DND-41 (cell line): ENCODE measurements around the gene TCIRG1.

Source experiments
- ATAC-seq: fragments of 200-7000 bp; cut with Tn5 transposase; 3 replicates; pipeline ENCODE4 v1.9.1; 2021; ENCODE audit warnings: low read depth; ENCODE audit not compliant: insufficient read depth
- DNase-seq: peaks from one replicate; pipeline ENCODE4 v3.0.0-alpha.2; 2020
- H2AFZ ChIP-seq: 2 replicates; pipeline ENCODE4 v1.6.0; 2012; ENCODE audit warnings: low read depth, low read length
- H3K27ac ChIP-seq: 2 replicates; pipeline ENCODE4 v1.5.1; 2012; ENCODE audit warnings: low read length, inconsistent platforms
- H3K27me3 ChIP-seq: fragments of 200-600 bp; sonication (generic); 2 replicates; pipeline ENCODE4 v1.6.0; 2012; ENCODE audit warnings: low read length, mild to moderate bottlenecking, inconsistent platforms; ENCODE audit not compliant: insufficient read depth, poor library complexity
- H3K36me3 ChIP-seq: 2 replicates; pipeline ENCODE4 v1.5.1; 2012; ENCODE audit warnings: low read length, inconsistent platforms; ENCODE audit not compliant: insufficient read depth
- H3K4me1 ChIP-seq: 2 replicates; pipeline ENCODE4 v1.5.1; 2012; ENCODE audit warnings: mild to moderate bottlenecking, low read length; ENCODE audit not compliant: insufficient read depth
- H3K4me2 ChIP-seq: 2 replicates; pipeline ENCODE4 v1.6.0; 2012; ENCODE audit warnings: mild to moderate bottlenecking, moderate library complexity, low read length, inconsistent platforms; ENCODE audit not compliant: insufficient read depth
- H3K4me3 ChIP-seq, 2 experiments: fragments of 200-600 bp in 1 of 2; shearing (Covaris generic) in 1 of 2; 2 replicates each; pipeline ENCODE4 v1.5.1; 2012 to 2016; ENCODE audit warnings: inconsistent platforms in 2 of 2, low read length in 2 of 2, mild to moderate bottlenecking in 2 of 2, low read depth in 1 of 2, moderate library complexity in 1 of 2
- H3K79me2 ChIP-seq: 2 replicates; pipeline ENCODE4 v1.6.0; 2012; ENCODE audit warnings: low read length, inconsistent platforms; ENCODE audit not compliant: insufficient read depth
- H3K9ac ChIP-seq: 2 replicates; pipeline ENCODE4 v1.6.0; 2012; ENCODE audit warnings: low read depth, mild to moderate bottlenecking, inconsistent platforms, low read length, moderate library complexity
- H3K9me3 ChIP-seq: 2 replicates; pipeline ENCODE4 v1.5.1; 2012; ENCODE audit warnings: low read length, moderate library complexity, mild to moderate bottlenecking, inconsistent platforms; ENCODE audit not compliant: insufficient read depth, severe bottlenecking
- H4K20me1 ChIP-seq: 2 replicates; pipeline ENCODE4 v1.6.0; 2012; ENCODE audit warnings: low read length; ENCODE audit not compliant: insufficient read depth
- EZH2 ChIP-seq: IDR thresholded peaks from 3 replicates; pipeline ENCODE4 v1.6.1; 2012; ENCODE audit warnings: borderline replicate concordance, low read depth, mild to moderate bottlenecking, moderate library complexity, low read length, inconsistent platforms; ENCODE audit not compliant: severe bottlenecking
- TF ChIP-seq, protein P1 (sequence below): IDR thresholded peaks from 2 replicates; pipeline ENCODE4 v1.5.1; 2012; ENCODE audit warnings: borderline replicate concordance, low read length, moderate library complexity, mild to moderate bottlenecking; ENCODE audit not compliant: poor library complexity, severe bottlenecking; ENCODE audit errors: extremely low read depth

Gene TCIRG1

GRCh38 chr11:68033708-68034045 is 5.1 kb upstream of the TCIRG1 start:
- H2AFZ ChIP-seq, result no peak overlapping the region
- ATAC-seq (no peak), DNase-seq (no peak)
- TF ChIP-seq EZH2, result no peak
- TF ChIP-seq, protein P1, sequence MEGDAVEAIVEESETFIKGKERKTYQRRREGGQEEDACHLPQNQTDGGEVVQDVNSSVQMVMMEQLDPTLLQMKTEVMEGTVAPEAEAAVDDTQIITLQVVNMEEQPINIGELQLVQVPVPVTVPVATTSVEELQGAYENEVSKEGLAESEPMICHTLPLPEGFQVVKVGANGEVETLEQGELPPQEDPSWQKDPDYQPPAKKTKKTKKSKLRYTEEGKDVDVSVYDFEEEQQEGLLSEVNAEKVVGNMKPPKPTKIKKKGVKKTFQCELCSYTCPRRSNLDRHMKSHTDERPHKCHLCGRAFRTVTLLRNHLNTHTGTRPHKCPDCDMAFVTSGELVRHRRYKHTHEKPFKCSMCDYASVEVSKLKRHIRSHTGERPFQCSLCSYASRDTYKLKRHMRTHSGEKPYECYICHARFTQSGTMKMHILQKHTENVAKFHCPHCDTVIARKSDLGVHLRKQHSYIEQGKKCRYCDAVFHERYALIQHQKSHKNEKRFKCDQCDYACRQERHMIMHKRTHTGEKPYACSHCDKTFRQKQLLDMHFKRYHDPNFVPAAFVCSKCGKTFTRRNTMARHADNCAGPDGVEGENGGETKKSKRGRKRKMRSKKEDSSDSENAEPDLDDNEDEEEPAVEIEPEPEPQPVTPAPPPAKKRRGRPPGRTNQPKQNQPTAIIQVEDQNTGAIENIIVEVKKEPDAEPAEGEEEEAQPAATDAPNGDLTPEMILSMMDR, result no peak
- no peaks in the 10 kb centered on the region for H3K9me3 ChIP-seq
- H3K79me2 ChIP-seq, result peaks cover 31% of the 10 kb centered on the region
- no peaks in the 10 kb centered on the region for H3K27me3 ChIP-seq
- H3K4me3 ChIP-seq, result no peak overlapping the region
- H3K27ac ChIP-seq, result no peak overlapping the region
- peaks cover 34% of the 10 kb centered on the region for H3K4me1 ChIP-seq
- 0 out of 2 replicates have a peak overlapping the region, but pooled peaks have one; percentile 4 for H3K4me2 ChIP-seq
- H3K9ac ChIP-seq, result no peak overlapping the region
- peaks cover 32% of the 10 kb centered on the region for H3K36me3 ChIP-seq
- H4K20me1 ChIP-seq, result peaks cover 20% of the 10 kb centered on the region

- H3K4me3 ChIP-seq, result no peak overlapping the region
- no peaks in the 10 kb centered on the region for H3K9me3 ChIP-seq
- H4K20me1 ChIP-seq, result peaks cover 20% of the 10 kb centered on the region
- H3K36me3 ChIP-seq, result peaks cover 32% of the 10 kb centered on the region
- no peaks in the 10 kb centered on the region for H3K27me3 ChIP-seq
- no peak for TF ChIP-seq EZH2
- TF ChIP-seq, protein P1, result no peak
- no peak overlapping the region for H3K27ac ChIP-seq
- no peak overlapping the region for H3K4me2 ChIP-seq
- no peak overlapping the region for H3K9ac ChIP-seq
- no peak for ATAC-seq
- H3K79me2 ChIP-seq, result peaks cover 23% of the 10 kb centered on the region
- DNase-seq, result no peak
- peaks cover 26% of the 10 kb centered on the region for H3K4me1 ChIP-seq
- H2AFZ ChIP-seq, result no peak overlapping the region
Observed at GRCh38 chr11:68035266-68035876, 3.5 kb upstream of the TCIRG1 start.

DNA sequence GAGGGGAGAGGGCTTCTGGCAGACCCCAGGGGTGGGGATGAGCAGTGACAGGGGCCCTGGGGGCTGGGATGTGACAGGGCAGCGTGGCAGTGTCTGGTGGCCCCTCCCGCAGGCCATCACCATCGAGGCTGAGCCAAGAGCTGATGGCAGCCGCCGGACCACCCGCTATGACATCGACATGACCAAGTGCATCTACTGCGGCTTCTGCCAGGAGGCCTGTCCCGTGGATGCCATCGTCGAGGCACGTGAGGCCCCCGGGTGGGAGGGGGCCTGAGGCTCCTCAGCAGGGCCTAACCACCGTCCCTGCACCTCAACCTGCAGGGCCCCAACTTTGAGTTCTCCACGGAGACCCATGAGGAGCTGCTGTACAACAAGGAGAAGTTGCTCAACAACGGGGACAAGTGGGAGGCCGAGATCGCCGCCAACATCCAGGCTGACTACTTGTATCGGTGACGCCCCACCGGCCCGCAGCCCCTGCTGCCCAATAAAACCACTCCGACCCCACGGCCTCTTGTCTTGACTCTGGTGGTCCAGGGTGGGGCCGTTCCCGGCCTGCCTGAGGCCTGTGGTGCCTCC is 2.6 kb upstream of the TCIRG1 start:
- H3K4me2 ChIP-seq, result no peak overlapping the region
- H3K36me3 ChIP-seq, result peaks cover 32% of the 10 kb centered on the region
- no peaks in the 10 kb centered on the region for H3K27me3 ChIP-seq
- H3K4me1 ChIP-seq, result peaks cover 28% of the 10 kb centered on the region
- TF ChIP-seq EZH2, result no peak
- TF ChIP-seq, protein P1, result no peak
- DNase-seq (no peak), ATAC-seq (no peak)
- no peaks in the 10 kb centered on the region for H3K9me3 ChIP-seq
- H2AFZ ChIP-seq, result no peak overlapping the region
- no peak overlapping the region for H3K9ac ChIP-seq
- H4K20me1 ChIP-seq, result peaks cover 20% of the 10 kb centered on the region
- no peak overlapping the region for H3K4me3 ChIP-seq
- H3K79me2 ChIP-seq, result peaks cover 18% of the 10 kb centered on the region
- no peak overlapping the region for H3K27ac ChIP-seq
